NCI-H2171 (cell line): ENCODE measurements around the gene LRG1.

Source experiments
- DNase-seq: peaks from one replicate; lab custom pipeline; 2025; lab: John Stamatoyannopoulos, UW

The LRG1 gene

DNA sequence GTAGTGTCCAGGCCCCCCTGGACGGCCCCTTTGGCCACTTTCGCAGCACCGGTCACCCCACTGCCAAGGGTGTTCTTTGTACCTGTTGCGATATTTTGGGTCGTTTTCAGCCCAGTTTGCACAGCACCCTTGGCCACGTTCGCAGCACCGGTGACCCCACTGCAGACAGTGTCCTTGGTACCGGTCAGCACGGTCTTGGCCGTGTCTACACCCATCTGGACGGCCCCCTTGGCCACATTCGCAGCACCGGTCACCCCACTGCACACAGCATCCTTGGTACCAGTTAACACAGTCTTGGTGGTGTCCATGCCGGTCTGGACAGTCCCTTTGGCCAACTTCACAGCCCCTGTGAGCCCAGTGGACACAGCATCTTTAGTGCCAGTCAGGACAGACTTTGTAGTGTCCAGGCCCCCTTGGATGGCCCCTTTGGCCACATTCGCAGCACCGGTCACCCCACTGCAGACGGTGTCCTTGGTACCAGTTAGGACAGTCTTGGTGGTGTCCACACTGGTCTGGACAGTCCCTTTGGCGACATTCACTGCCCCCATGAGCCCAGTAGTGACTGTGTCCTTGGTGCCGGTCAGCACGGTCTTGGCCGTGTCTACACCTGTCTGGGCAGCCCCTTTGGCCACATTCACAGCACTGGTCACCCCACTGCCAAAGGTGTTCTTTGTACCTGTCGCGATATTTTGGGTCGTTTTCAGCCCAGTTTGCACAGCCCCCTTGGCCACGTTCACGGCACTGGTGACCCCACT is 28.4 kb downstream of the LRG1 start:
- no peak for DNase-seq

- no peak for DNase-seq
Measured at GRCh38 chr19:4510435-4511255, 29.2 kb downstream of the LRG1 start.

DNA sequence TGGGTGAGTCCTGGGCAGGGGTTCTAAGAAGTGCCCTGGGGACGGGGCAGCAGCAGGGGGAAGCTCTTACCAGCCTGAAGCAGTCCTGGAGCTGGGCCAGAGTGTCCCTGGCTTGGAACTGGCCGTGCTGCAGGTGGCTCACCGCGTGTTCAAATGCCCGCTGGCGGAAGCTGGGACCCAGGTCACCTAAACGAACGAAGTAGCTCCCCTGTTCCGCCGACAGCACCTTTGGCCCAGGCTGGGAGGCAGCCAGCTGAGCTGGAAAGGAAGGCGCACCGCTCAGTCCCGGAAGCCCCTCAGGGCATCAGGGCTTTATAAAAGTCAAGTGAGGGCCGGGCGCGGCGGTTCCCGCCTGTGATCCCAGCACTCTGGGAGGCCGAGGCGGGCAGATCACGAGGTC is 31.1 kb downstream of the LRG1 start:
- no peak for DNase-seq

- DNase-seq, result no peak
Measured at GRCh38 chr19:4507804-4508203, 32.0 kb downstream of the LRG1 start.

GRCh38 chr19:4507150-4507452 is 32.7 kb downstream of the LRG1 start:
- DNase-seq, result no peak

DNA sequence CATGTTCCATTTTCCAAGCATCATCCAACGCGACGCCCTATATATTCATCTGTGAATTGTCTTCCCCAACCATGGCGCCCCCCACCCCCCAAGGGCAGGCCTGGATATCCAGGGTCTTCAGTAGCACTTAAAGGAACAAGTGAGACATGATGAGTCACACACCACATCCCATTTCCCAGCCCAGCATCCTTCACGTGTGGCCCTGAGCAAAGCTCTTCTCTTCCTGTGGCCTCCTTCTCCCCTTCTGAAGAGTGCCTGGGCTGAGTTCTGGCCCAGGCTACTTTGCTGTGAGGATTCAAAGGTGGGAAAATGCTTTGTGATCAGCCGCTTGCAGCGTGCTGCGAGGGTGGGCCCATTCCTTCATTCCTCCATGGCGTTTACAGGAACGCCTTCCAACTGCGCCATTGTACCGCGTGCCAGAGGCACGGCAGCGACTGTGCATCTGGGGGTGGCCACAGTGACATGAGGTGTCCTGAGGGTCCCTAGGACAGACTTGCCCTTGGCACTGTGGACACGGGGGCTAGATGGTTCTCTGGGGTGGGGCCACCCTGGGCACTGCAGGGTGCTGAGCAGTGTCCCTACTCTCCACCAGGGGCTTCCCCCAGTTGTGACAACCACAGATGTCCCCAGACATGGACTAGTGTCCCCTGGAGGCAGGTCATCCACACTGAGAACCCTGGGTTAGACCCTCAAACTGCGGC is 33.2 kb downstream of the LRG1 start:
- DNase-seq, result no peak

GRCh38 chr19:4505570-4506448 is 34.0 kb downstream of the LRG1 start:
- DNase-seq, result no peak

- DNase-seq, result no peak
Measured at GRCh38 chr19:4504891-4505569, 34.8 kb downstream of the LRG1 start.

- DNase-seq, result no peak
Measured at GRCh38 chr19:4504297-4504701, 35.5 kb downstream of the LRG1 start.

- no peak for DNase-seq
Measured at GRCh38 chr19:4503825-4504170, 36.0 kb downstream of the LRG1 start.

- DNase-seq, result peak; percentile 52
Measured at GRCh38 chr19:4503132-4503824, 36.6 kb downstream of the LRG1 start.

- no peak for DNase-seq
Measured at GRCh38 chr19:4502282-4503131, 37.3 kb downstream of the LRG1 start.

DNA sequence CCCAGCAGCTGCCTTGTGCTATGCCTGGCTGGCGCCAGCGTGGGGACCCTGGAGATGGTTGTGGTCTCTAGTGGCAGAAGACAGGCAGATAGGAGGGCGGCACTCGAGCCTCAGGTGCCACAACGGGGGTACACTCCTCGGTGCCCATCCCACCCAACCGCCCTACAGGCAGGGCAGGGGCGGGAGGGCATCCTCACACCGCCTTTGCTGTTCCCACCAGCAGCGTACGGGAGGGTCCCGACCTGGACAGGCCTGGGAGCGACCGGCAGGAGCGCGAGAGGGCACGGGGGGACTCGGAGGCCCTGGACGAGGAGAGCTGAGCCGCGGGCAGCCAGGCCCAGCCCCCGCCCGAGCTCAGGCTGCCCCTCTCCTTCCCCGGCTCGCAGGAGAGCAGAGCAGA is 38.1 kb downstream of the LRG1 start:
- no peak for DNase-seq

DNA sequence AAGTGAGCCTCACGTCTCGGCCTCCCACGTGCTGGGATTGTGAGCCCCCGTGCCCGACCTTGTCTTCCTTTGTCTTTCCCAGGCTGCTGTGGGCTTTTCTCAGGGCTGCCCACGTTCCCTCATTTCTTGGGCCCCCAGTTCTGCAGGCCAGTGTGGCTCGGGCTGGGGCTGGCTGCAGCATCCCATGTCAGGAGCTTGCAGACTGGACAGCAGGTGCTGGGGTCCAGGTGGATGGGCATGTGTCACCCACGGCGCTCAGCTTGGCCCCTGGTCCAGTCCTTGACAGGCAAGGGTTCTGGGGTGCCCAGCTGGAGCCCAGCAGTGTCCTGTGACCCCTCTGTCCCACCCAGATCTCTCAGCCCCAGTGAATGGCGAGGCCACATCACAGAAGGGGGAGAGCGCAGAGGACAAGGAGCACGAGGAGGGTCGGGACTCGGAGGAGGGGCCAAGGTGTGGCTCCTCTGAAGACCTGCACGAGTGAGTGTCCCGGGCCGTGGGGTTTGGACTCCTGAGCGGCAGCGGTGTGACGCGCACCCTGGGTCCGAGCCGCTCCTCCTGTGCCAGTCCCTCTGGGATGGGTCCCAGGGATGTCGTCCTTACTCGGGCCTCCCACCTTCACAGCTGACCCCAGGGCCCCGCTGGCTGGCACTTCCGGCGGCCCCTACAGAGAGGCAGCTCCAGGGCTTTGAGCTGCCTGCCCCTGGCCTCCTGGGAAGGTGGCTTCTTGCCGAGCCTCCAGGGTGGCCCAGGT is 38.8 kb downstream of the LRG1 start:
- DNase-seq, result no peak

GRCh38 chr19:4499855-4500254 is 40.0 kb downstream of the LRG1 start:
- DNase-seq, result no peak

GRCh38 chr19:4499318-4499717 is 40.5 kb downstream of the LRG1 start:
- no peak for DNase-seq

GRCh38 chr19:4498694-4499093 is 41.1 kb downstream of the LRG1 start:
- no peak for DNase-seq

- no peak for DNase-seq
Measured at GRCh38 chr19:4497770-4498389, 42.0 kb downstream of the LRG1 start.

GRCh38 chr19:4496304-4496703 is 43.5 kb downstream of the LRG1 start:
- DNase-seq, result no peak
